IMR-90 (cell line): Measurements from ENCODE around the gene C1QC. TPM values are rescaled to one million over a fixed set of nuclear protein-coding genes. Genes with fewer than 3 reads are reported as not detected.

ENCODE experiments used
- ATAC-seq: fragments of 200-7000 bp; cut with Tn5 transposase; 2 replicates; pipeline ENCODE4 v1.9.1; 2020; ENCODE audit warnings: low read depth, mild to moderate bottlenecking, moderate library complexity
- BruUV-seq: library from RNA; stranded (reverse); fragments of 400-500 nt; replicated peaks from 2 replicates; lab custom pipeline; 2021; lab: Mats Ljungman, UMichigan
- CTCF ChIA-PET: fragments of 300-600 bp; formaldehyde crosslinking; extraction: SDS; loops from one replicate; lab custom pipeline; 2021; ENCODE audit warnings: antibody characterized with exemption; lab: Yijun Ruan, JAX
- POLR2A ChIA-PET: fragments of 300-600 bp; sonication (Branson Sonifier 250); formaldehyde crosslinking; loops from one replicate; lab custom pipeline; 2022; ENCODE audit warnings: antibody characterized with exemption; ENCODE audit not compliant: unreplicated experiment; lab: Charles Lee
- DNase-seq: peaks from one replicate; pipeline ENCODE4 v3.0.0; 2013
- H2AFZ ChIP-seq: replicated peaks from 2 replicates; pipeline ENCODE3; 2013; ENCODE audit warnings: low read length, mild to moderate bottlenecking; ENCODE audit not compliant: poor library complexity
- H2AK5ac ChIP-seq: 2 replicates; pipeline ENCODE4 v1.6.1; 2013; ENCODE audit warnings: low read depth, low read length, inconsistent platforms
- H2AK9ac ChIP-seq: replicated peaks from 2 replicates; pipeline ENCODE3; 2013; ENCODE audit warnings: mild to moderate bottlenecking, low read depth, low read length, moderate library complexity; ENCODE audit not compliant: poor library complexity
- H2BK120ac ChIP-seq: 2 replicates; pipeline ENCODE4 v1.6.1; 2013; ENCODE audit warnings: low read depth, low read length, inconsistent platforms
- H2BK15ac ChIP-seq: 3 replicates; pipeline ENCODE4 v1.6.1; 2013; ENCODE audit warnings: low read depth, low read length, inconsistent platforms
- H2BK20ac ChIP-seq: 2 replicates; pipeline ENCODE4 v1.6.1; 2013; ENCODE audit warnings: low read depth, mild to moderate bottlenecking, inconsistent platforms, low read length, moderate library complexity
- H2BK5ac ChIP-seq: 2 replicates; pipeline ENCODE4 v1.6.1; 2013; ENCODE audit warnings: mild to moderate bottlenecking, low read depth, low read length, inconsistent platforms; ENCODE audit not compliant: poor library complexity, severe bottlenecking
- H3K14ac ChIP-seq: replicated peaks from 2 replicates; pipeline ENCODE4 v1.6.1; 2013; ENCODE audit warnings: low read depth, low read length, inconsistent platforms
- H3K18ac ChIP-seq: 2 replicates; pipeline ENCODE4 v1.6.1; 2013; ENCODE audit warnings: low read depth, low read length, control low read depth
- H3K23ac ChIP-seq: 2 replicates; pipeline ENCODE4 v1.6.1; 2013; ENCODE audit warnings: low read depth, low read length, inconsistent platforms
- H3K27ac ChIP-seq: 2 replicates; pipeline ENCODE4 v1.5.1; 2013; ENCODE audit warnings: mild to moderate bottlenecking, control low read depth, low read length; ENCODE audit not compliant: insufficient read depth
- H3K27me3 ChIP-seq: 2 replicates; pipeline ENCODE4 v1.6.1; 2013; ENCODE audit warnings: low read length; ENCODE audit not compliant: control insufficient read depth, insufficient read depth
- H3K36me3 ChIP-seq: 2 replicates; pipeline ENCODE4 v1.6.1; 2013; ENCODE audit warnings: low read length, mixed read lengths; ENCODE audit not compliant: control insufficient read depth, insufficient read depth
- H3K4ac ChIP-seq: 2 replicates; pipeline ENCODE4 v1.6.1; 2013; ENCODE audit warnings: low read depth, low read length, inconsistent platforms
- H3K4me1 ChIP-seq: 2 replicates; pipeline ENCODE4 v1.6.1; 2013; ENCODE audit warnings: low read length, mixed read lengths; ENCODE audit not compliant: control insufficient read depth, insufficient read depth
- H3K4me2 ChIP-seq: 2 replicates; pipeline ENCODE4 v1.6.1; 2013; ENCODE audit warnings: low read depth, mild to moderate bottlenecking, control low read depth, low read length, moderate library complexity
- H3K4me3 ChIP-seq: 2 replicates; pipeline ENCODE4 v1.5.1; 2013; ENCODE audit warnings: low read depth, mild to moderate bottlenecking, control low read depth, low read length, moderate library complexity; ENCODE audit not compliant: insufficient read depth
- H3K56ac ChIP-seq: 2 replicates; pipeline ENCODE4 v1.6.1; 2013; ENCODE audit warnings: low read length, inconsistent platforms; ENCODE audit not compliant: insufficient read depth; ENCODE audit errors: extremely low read depth
- H3K79me1 ChIP-seq, 2 experiments: 2 replicates each; pipeline ENCODE4 v1.6.1; 2013; ENCODE audit warnings: low read length in 2 of 2, inconsistent platforms in 1 of 2, low read depth in 1 of 2
- H3K9ac ChIP-seq: 2 replicates; pipeline ENCODE4 v1.6.1; 2013; ENCODE audit warnings: low read depth, low read length, control low read depth
- H3K9me1 ChIP-seq: 2 replicates; pipeline ENCODE4 v1.6.1; 2013; ENCODE audit warnings: low read length, inconsistent platforms; ENCODE audit not compliant: insufficient read depth
- H3K9me3 ChIP-seq: 2 replicates; pipeline ENCODE4 v1.6.1; 2013; ENCODE audit warnings: low read length; ENCODE audit not compliant: control insufficient read depth, insufficient read depth
- H4K20me1 ChIP-seq: 2 replicates; pipeline ENCODE4 v1.6.1; 2013; ENCODE audit warnings: low read length, inconsistent platforms; ENCODE audit not compliant: insufficient read depth
- H4K5ac ChIP-seq: 2 replicates; pipeline ENCODE4 v1.6.1; 2013; ENCODE audit warnings: mild to moderate bottlenecking, low read depth, low read length, control low read depth
- H4K8ac ChIP-seq, 2 experiments: 2 replicates each; pipeline ENCODE4 v1.6.1; 2013; ENCODE audit warnings: low read depth in 2 of 2, low read length in 2 of 2, control low read depth in 1 of 2, inconsistent platforms in 1 of 2
- H4K91ac ChIP-seq: 2 replicates; pipeline ENCODE4 v1.6.1; 2013; ENCODE audit warnings: low read depth, low read length, inconsistent platforms; ENCODE audit not compliant: insufficient read depth
- BHLHE40 ChIP-seq: fragments of 150-350 bp; IDR thresholded peaks from 2 replicates; pipeline ENCODE4 v1.6.1; 2016; ENCODE audit warnings: mild to moderate bottlenecking, low read depth, low read length
- CEBPB ChIP-seq: IDR thresholded peaks from 2 replicates; pipeline ENCODE4 v1.6.1; 2012; ENCODE audit warnings: low read depth, low read length, improper control_type of control experiment
- CHD1 ChIP-seq: IDR thresholded peaks from 2 replicates; pipeline ENCODE4 v1.6.1; 2012; ENCODE audit warnings: low read depth, low read length, improper control_type of control experiment
- FOS ChIP-seq: fragments of 150-350 bp; IDR thresholded peaks from 2 replicates; pipeline ENCODE4 v1.6.1; 2016; ENCODE audit warnings: low read depth, low read length
- MAFK ChIP-seq: IDR thresholded peaks from 2 replicates; pipeline ENCODE4 v1.6.1; 2012; ENCODE audit warnings: low read depth, low read length, improper control_type of control experiment
- MAZ ChIP-seq: IDR thresholded peaks from 2 replicates; pipeline ENCODE4 v1.6.1; 2012; ENCODE audit warnings: low read depth, mild to moderate bottlenecking, low read length, improper control_type of control experiment, moderate library complexity, borderline replicate concordance
- MXI1 ChIP-seq: IDR thresholded peaks from 2 replicates; pipeline ENCODE4 v1.6.1; 2012; ENCODE audit warnings: low read depth, mild to moderate bottlenecking, low read length, moderate library complexity, borderline replicate concordance
- NFE2L2 ChIP-seq: fragments of 150-350 bp; IDR thresholded peaks from 2 replicates; pipeline ENCODE4 v1.6.1; 2016; ENCODE audit warnings: low read depth, mild to moderate bottlenecking, low read length
- POLR2A ChIP-seq: IDR thresholded peaks from 2 replicates; pipeline ENCODE4 v1.6.1; 2012; ENCODE audit warnings: mild to moderate bottlenecking, low read depth, low read length
- RAD21 ChIP-seq: IDR thresholded peaks from 2 replicates; pipeline ENCODE4 v1.6.1; 2012; ENCODE audit warnings: low read length, improper control_type of control experiment
- RCOR1 ChIP-seq: IDR thresholded peaks from 2 replicates; pipeline ENCODE4 v1.6.1; 2012; ENCODE audit warnings: mild to moderate bottlenecking, low read length, improper control_type of control experiment; ENCODE audit not compliant: insufficient replicate concordance
- RFX5 ChIP-seq: IDR thresholded peaks from 2 replicates; pipeline ENCODE4 v1.8.0; 2012; ENCODE audit warnings: low read depth, mild to moderate bottlenecking, low read length, moderate library complexity
- SMC3 ChIP-seq: fragments of 150-350 bp; IDR thresholded peaks from 2 replicates; pipeline ENCODE4 v1.6.1; 2016; ENCODE audit warnings: low read depth, mild to moderate bottlenecking, antibody characterized with exemption, low read length, moderate library complexity
- WGBS, 2 experiments: methylation state at CpG; one replicate each; pipeline versions ENCODE4 v1.1.5 to v1.1.7; 2013; ENCODE audit warnings: missing lambda C conversion rate in 2 of 2; ENCODE audit not compliant: insufficient read length in 1 of 2; ENCODE audit errors: extremely low coverage in 2 of 2; 5-methylcytosine and 5-hydroxymethylcytosine counted together
- dilution Hi-C: fragments of 300-500 bp; cut with HindIII; formaldehyde crosslinking; loops from one replicate; pipeline ENCODE4 v1.14.3; 2018; ENCODE audit warnings: low sequenced_read_pairs; ENCODE audit not compliant: unreplicated experiment
- in situ Hi-C: fragments of 300-500 bp; cut with MboI; formaldehyde crosslinking; loops from 3 replicates; pipeline ENCODE4 v1.14.3; 2019; ENCODE audit warnings: low sequenced_read_pairs, inconsistent platforms, mixed read lengths
- intact Hi-C: fragments of 100-400 bp; cut with micrococcal nuclease; formaldehyde crosslinking; loops from 2 replicates; pipeline ENCODE4 v1.10.0; 2022
- polyA plus RNA-seq, 3 experiments: library from polyadenylated mRNA; depleted of rRNA; stranded (reverse); fragments of >200 nt; gene quantifications; 2 replicates each; pipeline ENCODE4 v1.2.3, GENCODE V29; 2012; ENCODE audit warnings: low replicate concordance in 1 of 3
- total RNA-seq: library from RNA; depleted of rRNA; stranded (reverse); fragments of >200 nt; gene quantifications from 2 replicates; pipeline ENCODE4 v1.2.3, GENCODE V29; 2012
- TF ChIP-seq, protein P1 (sequence below): conservative IDR thresholded peaks from 2 replicates; pipeline ENCODE4 v1.5.1; 2012; ENCODE audit warnings: mild to moderate bottlenecking, low read depth, low read length, improper control_type of control experiment
- TF ChIP-seq, protein P2 (sequence below): fragments of 150-350 bp; IDR thresholded peaks from 2 replicates; pipeline ENCODE4 v1.6.1; 2017; ENCODE audit warnings: mild to moderate bottlenecking, antibody characterized with exemption, low read length, low read depth
- TF ChIP-seq, protein P3 (sequence below): fragments of 150-350 bp; IDR thresholded peaks from 2 replicates; pipeline ENCODE4 v1.6.1; 2016; ENCODE audit warnings: low read depth, mild to moderate bottlenecking, low read length, moderate library complexity, borderline replicate concordance

C1QC gene
- total and polyA plus RNA-seq, 2 of the 4 experiments (the other 2 are of a cell fraction), result not detected

GRCh38 chr1:22661880-22662279 lies 18.4 kb downstream of the C1QC start:
- Histone ChIP-seq H3K4me3 (no peak overlapping the region), H2BK20ac (no peak overlapping the region), H3K4ac (no peak overlapping the region), H3K56ac (no peak overlapping the region), H4K91ac (no peak overlapping the region), H2AFZ (no peak overlapping the region), H4K20me1 (no peaks in the 10 kb centered on the region), H2BK120ac (no peak overlapping the region), H2BK5ac (no peak overlapping the region), H3K9me1 (no peaks in the 10 kb centered on the region), H3K27ac (no peak overlapping the region), H3K23ac (no peak overlapping the region), H3K4me2 (no peak overlapping the region), H2AK5ac (no peak overlapping the region), H3K4me1 (no peaks in the 10 kb centered on the region), H2BK15ac (no peak overlapping the region), H3K9ac (no peak overlapping the region), H3K36me3 (no peaks in the 10 kb centered on the region), H3K14ac (no peak overlapping the region), H4K5ac (no peak overlapping the region), H3K27me3 (peaks cover 71% of the 10 kb centered on the region), H3K79me1 (no peaks in the 10 kb centered on the region), H3K18ac (no peak overlapping the region), H4K8ac (no peak overlapping the region), H2AK9ac (no peak overlapping the region), H3K9me3 (no peaks in the 10 kb centered on the region)
- DNase-seq, result no peak
- TF ChIP-seq RFX5 (no peak), CEBPB (no peak), FOS (no peak), MAZ (no peak), CHD1 (no peak), NFE2L2 (no peak), SMC3 (no peak), POLR2A (no peak), RCOR1 (no peak), BHLHE40 (no peak), MAFK (no peak), RAD21 (no peak), MXI1 (no peak)
- TF ChIP-seq, protein P1, sequence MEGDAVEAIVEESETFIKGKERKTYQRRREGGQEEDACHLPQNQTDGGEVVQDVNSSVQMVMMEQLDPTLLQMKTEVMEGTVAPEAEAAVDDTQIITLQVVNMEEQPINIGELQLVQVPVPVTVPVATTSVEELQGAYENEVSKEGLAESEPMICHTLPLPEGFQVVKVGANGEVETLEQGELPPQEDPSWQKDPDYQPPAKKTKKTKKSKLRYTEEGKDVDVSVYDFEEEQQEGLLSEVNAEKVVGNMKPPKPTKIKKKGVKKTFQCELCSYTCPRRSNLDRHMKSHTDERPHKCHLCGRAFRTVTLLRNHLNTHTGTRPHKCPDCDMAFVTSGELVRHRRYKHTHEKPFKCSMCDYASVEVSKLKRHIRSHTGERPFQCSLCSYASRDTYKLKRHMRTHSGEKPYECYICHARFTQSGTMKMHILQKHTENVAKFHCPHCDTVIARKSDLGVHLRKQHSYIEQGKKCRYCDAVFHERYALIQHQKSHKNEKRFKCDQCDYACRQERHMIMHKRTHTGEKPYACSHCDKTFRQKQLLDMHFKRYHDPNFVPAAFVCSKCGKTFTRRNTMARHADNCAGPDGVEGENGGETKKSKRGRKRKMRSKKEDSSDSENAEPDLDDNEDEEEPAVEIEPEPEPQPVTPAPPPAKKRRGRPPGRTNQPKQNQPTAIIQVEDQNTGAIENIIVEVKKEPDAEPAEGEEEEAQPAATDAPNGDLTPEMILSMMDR, result no peak
- TF ChIP-seq, protein P2, sequence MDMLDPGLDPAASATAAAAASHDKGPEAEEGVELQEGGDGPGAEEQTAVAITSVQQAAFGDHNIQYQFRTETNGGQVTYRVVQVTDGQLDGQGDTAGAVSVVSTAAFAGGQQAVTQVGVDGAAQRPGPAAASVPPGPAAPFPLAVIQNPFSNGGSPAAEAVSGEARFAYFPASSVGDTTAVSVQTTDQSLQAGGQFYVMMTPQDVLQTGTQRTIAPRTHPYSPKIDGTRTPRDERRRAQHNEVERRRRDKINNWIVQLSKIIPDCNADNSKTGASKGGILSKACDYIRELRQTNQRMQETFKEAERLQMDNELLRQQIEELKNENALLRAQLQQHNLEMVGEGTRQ, result no peak
- TF ChIP-seq, protein P3, sequence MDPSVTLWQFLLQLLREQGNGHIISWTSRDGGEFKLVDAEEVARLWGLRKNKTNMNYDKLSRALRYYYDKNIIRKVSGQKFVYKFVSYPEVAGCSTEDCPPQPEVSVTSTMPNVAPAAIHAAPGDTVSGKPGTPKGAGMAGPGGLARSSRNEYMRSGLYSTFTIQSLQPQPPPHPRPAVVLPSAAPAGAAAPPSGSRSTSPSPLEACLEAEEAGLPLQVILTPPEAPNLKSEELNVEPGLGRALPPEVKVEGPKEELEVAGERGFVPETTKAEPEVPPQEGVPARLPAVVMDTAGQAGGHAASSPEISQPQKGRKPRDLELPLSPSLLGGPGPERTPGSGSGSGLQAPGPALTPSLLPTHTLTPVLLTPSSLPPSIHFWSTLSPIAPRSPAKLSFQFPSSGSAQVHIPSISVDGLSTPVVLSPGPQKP, result no peak
- intact Hi-C loops, result loop anchor here (10.0 kb wide), 1 partner anchor 303 kb away; no protein-coding TSS in a partner anchor
- WGBS, 2 experiments, result 60% methylated on average over 1 of the region's 2 CpGs; no CpG with 5 or more reads in 1 of the 2 experiments
- no TSS peak for BruUV-seq
- POLR2A ChIA-PET, result no interaction called here
- CTCF ChIA-PET, result no interaction called here
- dilution Hi-C loops, result no loop called here
- in situ Hi-C loops, result no loop called here
- no peak for ATAC-seq
